ENCODE data around the gene COX20.

GRCh38 chr1:244817415-244817894, 18.0 kb upstream of the COX20 start:
- TF ChIP-seq GATA3 (IDR thresholded peaks at IDR 0.05; ENCODE audit: low read depth, low read length): no peak
- TF ChIP-seq GATA2 (IDR thresholded peaks at IDR 0.05; ENCODE audit: low read depth, low read length): no peak
